ENCODE results near the gene CCDC57. TPM values are rescaled to one million over a fixed set of nuclear protein-coding genes. Genes with fewer than 3 reads are reported as not detected.

CCDC57 gene
- total RNA-seq, 2 experiments from 2014 or later = 56.6 to 64.2 TPM

- H3K4me3 Mint-ChIP-seq = no peak overlapping the region
- ChIA-PET CTCF (no interaction called here), POLR2A (interaction anchor here (1.0 kb wide), 1 partner anchor 33 kb away, joined by 4 read pairs; no protein-coding TSS in a partner anchor)
- DNase-seq (no peak), ATAC-seq (no peak)
- no peaks in the 10 kb centered on the region for H3K36me3 Mint-ChIP-seq (ENCODE audit: low read depth)
- H3K27me3 Mint-ChIP-seq = no peaks in the 10 kb centered on the region
- intact Hi-C loops (cut with micrococcal nuclease) = no loop called here
- H3K27ac Mint-ChIP-seq = no peak overlapping the region
- H3K4me1 Mint-ChIP-seq (ENCODE audit: low read depth) = peaks cover 27% of the 10 kb centered on the region
- TF ChIP-seq CTCF (IDR thresholded peaks at IDR 0.05) = no peak
- no peaks in the 10 kb centered on the region for H3K9me3 Mint-ChIP-seq
Observed at GRCh38 chr17:82217530-82218204, 5.0 kb upstream of the CCDC57 start.

DNA sequence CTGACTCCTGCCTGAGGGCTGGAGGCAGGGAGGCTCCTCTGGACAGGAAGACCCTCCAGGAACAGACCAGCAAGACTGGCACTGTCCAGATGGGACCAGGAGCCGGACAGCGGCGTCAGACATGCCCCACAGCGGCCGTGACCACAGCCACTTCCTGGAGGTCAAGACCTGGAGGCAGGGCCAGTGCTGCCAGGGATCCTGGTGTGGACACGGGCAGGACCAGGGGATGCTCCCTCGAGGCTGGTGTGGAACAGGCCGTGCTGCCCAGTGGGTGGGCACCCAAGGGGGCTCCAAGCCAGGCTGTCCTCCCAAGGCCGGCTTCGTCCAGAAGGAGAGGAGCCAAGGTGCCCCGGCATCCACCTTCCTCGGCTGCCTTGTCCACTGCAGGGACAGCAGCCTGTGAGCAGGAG, 4.5 kb upstream of the CCDC57 start:
- CTCF ChIA-PET = no interaction called here

GRCh38 chr17:82216301-82217119, 3.9 kb upstream of the CCDC57 start:
- Mint-ChIP-seq H3K4me1 (ENCODE audit: low read depth) (peaks cover 30% of the 10 kb centered on the region), H3K4me3 (no peak overlapping the region), H3K9me3 (no peaks in the 10 kb centered on the region), H3K27me3 (no peaks in the 10 kb centered on the region), H3K27ac (peak overlapping the region; percentile 61), H3K36me3 (ENCODE audit: low read depth) (no peaks in the 10 kb centered on the region)
- TF ChIP-seq CTCF (IDR thresholded peaks at IDR 0.05) = no peak
- intact Hi-C loops (cut with micrococcal nuclease) = no loop called here
- ChIA-PET POLR2A (interaction anchor here (1.0 to 1.1 kb wide), 2 partner anchors 9 to 33 kb away, joined by 3 to 5 read pairs; no protein-coding TSS in a partner anchor), CTCF (interaction anchor here (2.7 kb wide), 1 partner anchor 19 kb away, joined by 9 read pairs; no protein-coding TSS in a partner anchor)
- peak; percentile 57 for ATAC-seq
- DNase-seq = peak; percentile 75

More for the DNA sequence above, 4.5 kb upstream of the CCDC57 start:
- TF ChIP-seq CTCF (IDR thresholded peaks at IDR 0.05) = no peak
- no peaks in the 10 kb centered on the region for H3K36me3 Mint-ChIP-seq (ENCODE audit: low read depth)
- peaks cover 27% of the 10 kb centered on the region for H3K4me1 Mint-ChIP-seq (ENCODE audit: low read depth)
- intact Hi-C loops (cut with micrococcal nuclease) = no loop called here
- DNase-seq = no peak
- no peaks in the 10 kb centered on the region for H3K9me3 Mint-ChIP-seq
- POLR2A ChIA-PET = interaction anchor here (1.0 to 1.1 kb wide), 2 partner anchors 9 to 33 kb away, joined by 3 to 5 read pairs; no protein-coding TSS in a partner anchor
- H3K27me3 Mint-ChIP-seq = no peaks in the 10 kb centered on the region
- H3K4me3 Mint-ChIP-seq = no peak overlapping the region
- H3K27ac Mint-ChIP-seq = peak overlapping the region; percentile 61
- no peak for ATAC-seq

DNA sequence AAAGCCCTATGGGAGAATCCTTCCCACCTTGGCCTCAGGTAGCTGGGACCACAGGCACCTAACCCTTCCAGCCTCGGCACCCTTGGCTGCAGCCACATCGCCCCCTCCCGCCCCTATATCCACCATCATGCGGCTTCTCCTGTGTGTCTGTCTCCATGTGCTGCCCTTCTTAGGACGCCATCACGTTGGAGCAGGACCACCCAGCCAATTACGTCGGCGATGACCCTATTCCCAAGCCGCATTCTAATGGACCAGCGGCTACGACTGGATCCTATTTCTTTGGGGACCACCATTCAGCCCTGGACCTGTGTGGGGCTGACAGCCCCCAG, 3.3 kb upstream of the CCDC57 start:
- Mint-ChIP-seq H3K27me3 (no peaks in the 10 kb centered on the region), H3K4me1 (ENCODE audit: low read depth) (peaks cover 33% of the 10 kb centered on the region), H3K27ac (peak overlapping the region; percentile 39), H3K4me3 (no peak overlapping the region), H3K9me3 (no peaks in the 10 kb centered on the region), H3K36me3 (ENCODE audit: low read depth) (no peaks in the 10 kb centered on the region)
- TF ChIP-seq CTCF (IDR thresholded peaks at IDR 0.05) = no peak
- ChIA-PET CTCF (interaction anchor here (2.7 kb wide), 1 partner anchor 20 kb away, joined by 9 read pairs; no protein-coding TSS in a partner anchor), POLR2A (interaction anchor here (1.0 kb wide), 1 partner anchor 34 kb away, joined by 3 read pairs; no protein-coding TSS in a partner anchor)
- ATAC-seq = no peak
- DNase-seq = no peak
- intact Hi-C loops (cut with micrococcal nuclease) = no loop called here

Measured in activated CD8-positive, alpha-beta T cell treated with anti-CD3 and anti-CD28 coated beads for 36 hours (primary cell).